IMR-90 (cell line): Measurements from ENCODE around the gene COL23A1. TPM values are rescaled to one million over a fixed set of nuclear protein-coding genes. Genes with fewer than 3 reads are reported as not detected.

Source experiments
- ATAC-seq: fragments of 200-7000 bp; cut with Tn5 transposase; 2 replicates; pipeline ENCODE4 v1.9.1; 2020; ENCODE audit warnings: low read depth, mild to moderate bottlenecking, moderate library complexity
- BruUV-seq: library from RNA; stranded (reverse); fragments of 400-500 nt; replicated peaks from 2 replicates; lab custom pipeline; 2021; lab: Mats Ljungman, UMichigan
- CTCF ChIA-PET: fragments of 300-600 bp; formaldehyde crosslinking; extraction: SDS; loops from one replicate; lab custom pipeline; 2021; ENCODE audit warnings: antibody characterized with exemption; lab: Yijun Ruan, JAX
- POLR2A ChIA-PET: fragments of 300-600 bp; sonication (Branson Sonifier 250); formaldehyde crosslinking; loops from one replicate; lab custom pipeline; 2022; ENCODE audit warnings: antibody characterized with exemption; ENCODE audit not compliant: unreplicated experiment; lab: Charles Lee
- DNase-seq: peaks from one replicate; pipeline ENCODE4 v3.0.0; 2013
- H2AFZ ChIP-seq: replicated peaks from 2 replicates; pipeline ENCODE3; 2013; ENCODE audit warnings: low read length, mild to moderate bottlenecking; ENCODE audit not compliant: poor library complexity
- H2AK5ac ChIP-seq: 2 replicates; pipeline ENCODE4 v1.6.1; 2013; ENCODE audit warnings: low read depth, low read length, inconsistent platforms
- H2AK9ac ChIP-seq: replicated peaks from 2 replicates; pipeline ENCODE3; 2013; ENCODE audit warnings: mild to moderate bottlenecking, low read depth, low read length, moderate library complexity; ENCODE audit not compliant: poor library complexity
- H2BK120ac ChIP-seq: 2 replicates; pipeline ENCODE4 v1.6.1; 2013; ENCODE audit warnings: low read depth, low read length, inconsistent platforms
- H2BK15ac ChIP-seq: 3 replicates; pipeline ENCODE4 v1.6.1; 2013; ENCODE audit warnings: low read depth, low read length, inconsistent platforms
- H2BK20ac ChIP-seq: 2 replicates; pipeline ENCODE4 v1.6.1; 2013; ENCODE audit warnings: low read depth, mild to moderate bottlenecking, inconsistent platforms, low read length, moderate library complexity
- H2BK5ac ChIP-seq: 2 replicates; pipeline ENCODE4 v1.6.1; 2013; ENCODE audit warnings: mild to moderate bottlenecking, low read depth, low read length, inconsistent platforms; ENCODE audit not compliant: poor library complexity, severe bottlenecking
- H3K14ac ChIP-seq: replicated peaks from 2 replicates; pipeline ENCODE4 v1.6.1; 2013; ENCODE audit warnings: low read depth, low read length, inconsistent platforms
- H3K18ac ChIP-seq: 2 replicates; pipeline ENCODE4 v1.6.1; 2013; ENCODE audit warnings: low read depth, low read length, control low read depth
- H3K23ac ChIP-seq: 2 replicates; pipeline ENCODE4 v1.6.1; 2013; ENCODE audit warnings: low read depth, low read length, inconsistent platforms
- H3K27ac ChIP-seq: 2 replicates; pipeline ENCODE4 v1.5.1; 2013; ENCODE audit warnings: mild to moderate bottlenecking, control low read depth, low read length; ENCODE audit not compliant: insufficient read depth
- H3K27me3 ChIP-seq: 2 replicates; pipeline ENCODE4 v1.6.1; 2013; ENCODE audit warnings: low read length; ENCODE audit not compliant: control insufficient read depth, insufficient read depth
- H3K36me3 ChIP-seq: 2 replicates; pipeline ENCODE4 v1.6.1; 2013; ENCODE audit warnings: low read length, mixed read lengths; ENCODE audit not compliant: control insufficient read depth, insufficient read depth
- H3K4ac ChIP-seq: 2 replicates; pipeline ENCODE4 v1.6.1; 2013; ENCODE audit warnings: low read depth, low read length, inconsistent platforms
- H3K4me1 ChIP-seq: 2 replicates; pipeline ENCODE4 v1.6.1; 2013; ENCODE audit warnings: low read length, mixed read lengths; ENCODE audit not compliant: control insufficient read depth, insufficient read depth
- H3K4me2 ChIP-seq: 2 replicates; pipeline ENCODE4 v1.6.1; 2013; ENCODE audit warnings: low read depth, mild to moderate bottlenecking, control low read depth, low read length, moderate library complexity
- H3K4me3 ChIP-seq: 2 replicates; pipeline ENCODE4 v1.5.1; 2013; ENCODE audit warnings: low read depth, mild to moderate bottlenecking, control low read depth, low read length, moderate library complexity; ENCODE audit not compliant: insufficient read depth
- H3K56ac ChIP-seq: 2 replicates; pipeline ENCODE4 v1.6.1; 2013; ENCODE audit warnings: low read length, inconsistent platforms; ENCODE audit not compliant: insufficient read depth; ENCODE audit errors: extremely low read depth
- H3K79me1 ChIP-seq, 2 experiments: 2 replicates each; pipeline ENCODE4 v1.6.1; 2013; ENCODE audit warnings: low read length in 2 of 2, inconsistent platforms in 1 of 2, low read depth in 1 of 2
- H3K9ac ChIP-seq: 2 replicates; pipeline ENCODE4 v1.6.1; 2013; ENCODE audit warnings: low read depth, low read length, control low read depth
- H3K9me1 ChIP-seq: 2 replicates; pipeline ENCODE4 v1.6.1; 2013; ENCODE audit warnings: low read length, inconsistent platforms; ENCODE audit not compliant: insufficient read depth
- H3K9me3 ChIP-seq: 2 replicates; pipeline ENCODE4 v1.6.1; 2013; ENCODE audit warnings: low read length; ENCODE audit not compliant: control insufficient read depth, insufficient read depth
- H4K20me1 ChIP-seq: 2 replicates; pipeline ENCODE4 v1.6.1; 2013; ENCODE audit warnings: low read length, inconsistent platforms; ENCODE audit not compliant: insufficient read depth
- H4K5ac ChIP-seq: 2 replicates; pipeline ENCODE4 v1.6.1; 2013; ENCODE audit warnings: mild to moderate bottlenecking, low read depth, low read length, control low read depth
- H4K8ac ChIP-seq, 2 experiments: 2 replicates each; pipeline ENCODE4 v1.6.1; 2013; ENCODE audit warnings: low read depth in 2 of 2, low read length in 2 of 2, control low read depth in 1 of 2, inconsistent platforms in 1 of 2
- H4K91ac ChIP-seq: 2 replicates; pipeline ENCODE4 v1.6.1; 2013; ENCODE audit warnings: low read depth, low read length, inconsistent platforms; ENCODE audit not compliant: insufficient read depth
- CEBPB ChIP-seq: IDR thresholded peaks from 2 replicates; pipeline ENCODE4 v1.6.1; 2012; ENCODE audit warnings: low read depth, low read length, improper control_type of control experiment
- CHD1 ChIP-seq: IDR thresholded peaks from 2 replicates; pipeline ENCODE4 v1.6.1; 2012; ENCODE audit warnings: low read depth, low read length, improper control_type of control experiment
- NFE2L2 ChIP-seq: fragments of 150-350 bp; IDR thresholded peaks from 2 replicates; pipeline ENCODE4 v1.6.1; 2016; ENCODE audit warnings: low read depth, mild to moderate bottlenecking, low read length
- POLR2A ChIP-seq: IDR thresholded peaks from 2 replicates; pipeline ENCODE4 v1.6.1; 2012; ENCODE audit warnings: mild to moderate bottlenecking, low read depth, low read length
- RAD21 ChIP-seq: IDR thresholded peaks from 2 replicates; pipeline ENCODE4 v1.6.1; 2012; ENCODE audit warnings: low read length, improper control_type of control experiment
- RCOR1 ChIP-seq: IDR thresholded peaks from 2 replicates; pipeline ENCODE4 v1.6.1; 2012; ENCODE audit warnings: mild to moderate bottlenecking, low read length, improper control_type of control experiment; ENCODE audit not compliant: insufficient replicate concordance
- RFX5 ChIP-seq: IDR thresholded peaks from 2 replicates; pipeline ENCODE4 v1.8.0; 2012; ENCODE audit warnings: low read depth, mild to moderate bottlenecking, low read length, moderate library complexity
- SMC3 ChIP-seq: fragments of 150-350 bp; IDR thresholded peaks from 2 replicates; pipeline ENCODE4 v1.6.1; 2016; ENCODE audit warnings: low read depth, mild to moderate bottlenecking, antibody characterized with exemption, low read length, moderate library complexity
- WGBS, 2 experiments: methylation state at CpG; one replicate each; pipeline versions ENCODE4 v1.1.5 to v1.1.7; 2013; ENCODE audit warnings: missing lambda C conversion rate in 2 of 2; ENCODE audit not compliant: insufficient read length in 1 of 2; ENCODE audit errors: extremely low coverage in 2 of 2; 5-methylcytosine and 5-hydroxymethylcytosine counted together
- dilution Hi-C: fragments of 300-500 bp; cut with HindIII; formaldehyde crosslinking; loops from one replicate; pipeline ENCODE4 v1.14.3; 2018; ENCODE audit warnings: low sequenced_read_pairs; ENCODE audit not compliant: unreplicated experiment
- in situ Hi-C: fragments of 300-500 bp; cut with MboI; formaldehyde crosslinking; loops from 3 replicates; pipeline ENCODE4 v1.14.3; 2019; ENCODE audit warnings: low sequenced_read_pairs, inconsistent platforms, mixed read lengths
- intact Hi-C: fragments of 100-400 bp; cut with micrococcal nuclease; formaldehyde crosslinking; loops from 2 replicates; pipeline ENCODE4 v1.10.0; 2022
- polyA plus RNA-seq, 3 experiments: library from polyadenylated mRNA; depleted of rRNA; stranded (reverse); fragments of >200 nt; gene quantifications; 2 replicates each; pipeline ENCODE4 v1.2.3, GENCODE V29; 2012; ENCODE audit warnings: low replicate concordance in 1 of 3
- total RNA-seq: library from RNA; depleted of rRNA; stranded (reverse); fragments of >200 nt; gene quantifications from 2 replicates; pipeline ENCODE4 v1.2.3, GENCODE V29; 2012

Gene COL23A1
- total and polyA plus RNA-seq, 2 of the 4 experiments (the other 2 are of a cell fraction), result not detected

GRCh38 chr5:178531786-178532185 lies 58.4 kb downstream of the COL23A1 start:
- Histone ChIP-seq H3K14ac (no peak overlapping the region), H4K8ac (no peak overlapping the region), H2AFZ (no peak overlapping the region), H4K91ac (no peak overlapping the region), H3K9me1 (no peaks in the 10 kb centered on the region), H2BK5ac (no peak overlapping the region), H2AK5ac (no peak overlapping the region), H3K9me3 (peaks cover 43% of the 10 kb centered on the region), H3K27ac (no peak overlapping the region), H3K79me1 (no peaks in the 10 kb centered on the region), H3K4me3 (no peak overlapping the region), H3K4me1 (no peaks in the 10 kb centered on the region), H3K4ac (no peak overlapping the region), H3K18ac (no peak overlapping the region), H4K5ac (no peak overlapping the region), H2BK20ac (no peak overlapping the region), H3K23ac (no peak overlapping the region), H2BK120ac (no peak overlapping the region), H3K4me2 (no peak overlapping the region), H3K27me3 (no peaks in the 10 kb centered on the region), H2BK15ac (no peak overlapping the region), H3K9ac (no peak overlapping the region), H3K36me3 (no peaks in the 10 kb centered on the region), H2AK9ac (no peak overlapping the region), H3K56ac (no peak overlapping the region), H4K20me1 (no peaks in the 10 kb centered on the region)
- intact Hi-C loops, result no loop called here
- dilution Hi-C loops, result no loop called here
- 100% methylated on average over 3 of the region's 11 CpGs; no CpG with 5 or more reads in 1 of the 2 experiments for WGBS, 2 experiments
- BruUV-seq, result no TSS peak
- ATAC-seq, result no peak
- ChIA-PET CTCF (no interaction called here), POLR2A (no interaction called here)
- TF ChIP-seq RCOR1 (no peak), RAD21 (no peak), NFE2L2 (no peak), CHD1 (no peak), SMC3 (no peak), CEBPB (no peak), POLR2A (no peak), RFX5 (no peak)
- DNase-seq, result no peak
- in situ Hi-C loops, result no loop called here
